K562 (cell line): ENCODE measurements around the gene ATXN1. TPM values are rescaled to one million over a fixed set of nuclear protein-coding genes. Genes with fewer than 3 reads are reported as not detected.
A peak's percentile ranks its signal among the peaks of the same experiment; 100 is the strongest.

ENCODE experiments used
- CREM ChIP-seq: IDR thresholded peaks from 2 replicates; pipeline ENCODE4 v1.6.1; 2014; ENCODE audit warnings: antibody characterized with exemption, low read depth
- MAFF ChIP-seq: IDR thresholded peaks from 2 replicates; pipeline ENCODE4 v1.6.1; 2012; ENCODE audit warnings: low read length, improper control_type of control experiment
- MEIS2 ChIP-seq: fragments of 450-650 bp; IDR thresholded peaks from 2 replicates; pipeline ENCODE4 v1.6.1; 2014; ENCODE audit warnings: mild to moderate bottlenecking; ENCODE audit not compliant: partially characterized antibody
- NCOA6 ChIP-seq: fragments of 450-650 bp; IDR thresholded peaks from 2 replicates; pipeline ENCODE4 v1.6.1; 2017; ENCODE audit warnings: mild to moderate bottlenecking
- NEUROD1 ChIP-seq: fragments of 150-350 bp; IDR thresholded peaks from 2 replicates; pipeline ENCODE4 v1.6.1; 2014; ENCODE audit warnings: borderline replicate concordance, low read length, low read depth; ENCODE audit not compliant: partially characterized antibody
- VEZF1 ChIP-seq: fragments of 200-800 bp; sonication (Bioruptor generic); IDR thresholded peaks from 2 replicates; pipeline ENCODE4 v1.6.1; 2017; ENCODE audit warnings: missing genetic modification characterization, missing compliant biosample characterization
- polyA plus RNA-seq, 8 experiments: library from polyadenylated mRNA; depleted of rRNA in 4 of 8; stranded (reverse) in 5 of 8; unstranded in 3 of 8; fragments of >200 nt; fragmentation: Nextera tagmentation in 2 of 8; fragmentation: Illumina TruSeq in 1 of 8; extraction: Ambion mirVana in 2 of 8; extraction: Trizol in 1 of 8; gene quantifications; 2 replicates each; pipeline versions ENCODE4 v1.2.1 to v1.2.3, GENCODE V29; 2011 to 2014; ENCODE audit warnings: inconsistent platforms in 1 of 8, missing spikeins in 1 of 8
- total RNA-seq, 7 experiments: library from RNA; depleted of rRNA in 6 of 7; stranded (reverse); fragments of >200 nt in 6 of 7; fragmentation: Illumina TruSeq in 2 of 7; extraction: Trizol in 2 of 7; gene quantifications; 2 replicates each; pipeline versions ENCODE4 v1.2.1 to v1.2.3, GENCODE V29; 2011 to 2021; ENCODE audit warnings: low replicate concordance in 1 of 7
- TF ChIP-seq, protein P1 (sequence below): fragments of 450-650 bp; IDR thresholded peaks from 2 replicates; pipeline ENCODE4 v1.6.1; 2016
- TF ChIP-seq, protein P2 (sequence below): fragments of 250-450 bp; sonication (Bioruptor Pico); IDR thresholded peaks from 2 replicates; pipeline ENCODE4 v1.8.0; 2021; ENCODE audit warnings: moderate library complexity, mild to moderate bottlenecking, inconsistent platforms

The ATXN1 gene
- total and polyA plus RNA-seq, 9 of the 15 experiments (the other 6 are each of a cell fraction or from before 2014, with no cell fraction given): under 0.01 to 1.2 (median 0.58) TPM

DNA sequence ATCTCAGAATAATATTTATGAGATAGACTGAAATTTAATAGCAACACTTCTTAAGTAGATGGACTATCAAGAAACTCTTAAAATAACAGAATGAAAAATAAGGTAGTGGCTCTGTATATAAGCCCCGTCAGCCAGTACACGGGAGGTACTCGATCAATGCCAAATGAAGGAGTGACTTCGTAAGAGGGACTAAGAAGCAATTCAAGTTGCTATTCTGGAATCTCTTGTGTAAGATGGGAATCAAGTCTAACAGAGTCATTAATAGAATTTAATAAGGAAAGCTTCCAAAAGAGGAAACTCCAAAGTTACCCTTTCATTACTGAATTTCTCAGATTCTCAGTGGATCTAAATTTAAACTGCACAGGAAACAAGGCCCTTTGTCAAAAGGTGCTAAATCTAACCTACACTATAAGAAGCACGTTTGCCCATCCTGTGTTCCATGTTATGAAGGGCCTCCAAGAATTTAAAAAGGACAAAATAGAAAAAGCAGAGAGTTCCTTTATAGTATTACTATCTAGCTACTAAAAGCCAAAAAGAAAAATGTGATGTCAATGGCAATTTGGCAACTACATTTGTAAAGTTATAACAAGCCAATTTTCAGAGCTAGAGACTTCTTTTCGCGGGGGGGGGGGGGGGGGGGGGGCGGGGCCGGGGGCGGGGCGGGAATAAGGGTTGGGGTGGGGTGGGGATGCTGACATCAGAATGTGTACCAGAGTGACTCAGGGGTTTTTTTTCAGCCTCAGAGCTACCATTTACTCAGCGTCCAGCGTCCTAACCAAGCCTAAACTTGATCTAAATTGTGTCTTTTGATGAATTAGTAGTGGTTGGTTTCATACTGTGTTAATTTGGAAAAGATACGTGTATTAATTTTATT lies 322.3 kb downstream of the ATXN1 start (continued):
- TF ChIP-seq, protein P1, sequence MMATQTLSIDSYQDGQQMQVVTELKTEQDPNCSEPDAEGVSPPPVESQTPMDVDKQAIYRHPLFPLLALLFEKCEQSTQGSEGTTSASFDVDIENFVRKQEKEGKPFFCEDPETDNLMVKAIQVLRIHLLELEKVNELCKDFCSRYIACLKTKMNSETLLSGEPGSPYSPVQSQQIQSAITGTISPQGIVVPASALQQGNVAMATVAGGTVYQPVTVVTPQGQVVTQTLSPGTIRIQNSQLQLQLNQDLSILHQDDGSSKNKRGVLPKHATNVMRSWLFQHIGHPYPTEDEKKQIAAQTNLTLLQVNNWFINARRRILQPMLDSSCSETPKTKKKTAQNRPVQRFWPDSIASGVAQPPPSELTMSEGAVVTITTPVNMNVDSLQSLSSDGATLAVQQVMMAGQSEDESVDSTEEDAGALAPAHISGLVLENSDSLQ: peak; percentile 17; the same call in 1 of the 2 replicates
- TF ChIP-seq MAFF (peak; percentile 56; the same call in 1 of the 2 replicates), VEZF1 (peak; percentile 90), NEUROD1 (no peak), CREM (peak; percentile 15; the same call in 1 of the 2 replicates), NCOA6 (no peak), MEIS2 (peak; percentile 44)
- TF ChIP-seq, protein P2, sequence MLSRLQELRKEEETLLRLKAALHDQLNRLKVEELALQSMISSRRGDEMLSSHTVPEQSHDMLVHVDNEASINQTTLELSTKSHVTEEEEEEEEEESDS (CRISPR knock-in tag): no peak
- TF ChIP-seq, all 486 proteins: peak for 18
